Lower lobe of right lung (tissue), 2 donors: ENCODE results near the gene MVP. TPM values are rescaled to one million over a fixed set of nuclear protein-coding genes. Genes with fewer than 3 reads are reported as not detected.
"Not testable (repeated sequence)": the region's sequence is repeated elsewhere in the genome, so short reads cannot be mapped to it uniquely, and the experiment has no call there.

Experiments
- ATAC-seq, 2 donors: fragments of 200-7000 bp; cut with Tn5 transposase; one replicate each; pipeline ENCODE4 v1.9.1; 2020 to 2022; ENCODE audit warnings: mild to moderate bottlenecking in 2 of 2, moderate library complexity in 2 of 2
- DNase-seq: peaks from one replicate; pipeline ENCODE4 v3.0.0-alpha.2; 2020
- H3K27ac ChIP-seq: fragments of 200-600 bp; one replicate; pipeline ENCODE4 v1.8.0; 2022
- H3K27me3 ChIP-seq: fragments of 200-600 bp; one replicate; pipeline ENCODE4 v1.8.0; 2022; ENCODE audit warnings: low read depth
- H3K36me3 ChIP-seq: fragments of 200-600 bp; one replicate; pipeline ENCODE4 v1.8.0; 2022; ENCODE audit warnings: mild to moderate bottlenecking
- H3K4me1 ChIP-seq: fragments of 200-600 bp; one replicate; pipeline ENCODE4 v1.8.0; 2022
- H3K4me3 ChIP-seq: fragments of 200-600 bp; one replicate; pipeline ENCODE4 v1.8.0; 2022; ENCODE audit warnings: mild to moderate bottlenecking
- H3K9me3 ChIP-seq: fragments of 200-600 bp; one replicate; pipeline ENCODE4 v1.8.0; 2022
- intact Hi-C: fragments of 100-400 bp; cut with DNase I; formaldehyde crosslinking; loops from one replicate; pipeline ENCODE4 v1.11.0; 2022
- total RNA-seq: library from RNA; stranded (reverse); fragmentation: NEBNext Ultra II Directional; extraction: Animal tissue kit (Norgen Biotek cat#: 25700); gene quantifications from one replicate; pipeline ENCODE4 v1.2.1, GENCODE V29; 2021
- TF ChIP-seq, protein P1 (sequence below): fragments of 200-600 bp; IDR thresholded peaks from one replicate; pipeline ENCODE4 v1.8.0; 2022; ENCODE audit warnings: antibody characterized with exemption, mild to moderate bottlenecking
- donor health status: DM: no; HTN: yes; CAD: no; lungs with severe emphysema.

Gene MVP
- total RNA-seq, 1 donor from 2014 or later: 248 TPM

DNA sequence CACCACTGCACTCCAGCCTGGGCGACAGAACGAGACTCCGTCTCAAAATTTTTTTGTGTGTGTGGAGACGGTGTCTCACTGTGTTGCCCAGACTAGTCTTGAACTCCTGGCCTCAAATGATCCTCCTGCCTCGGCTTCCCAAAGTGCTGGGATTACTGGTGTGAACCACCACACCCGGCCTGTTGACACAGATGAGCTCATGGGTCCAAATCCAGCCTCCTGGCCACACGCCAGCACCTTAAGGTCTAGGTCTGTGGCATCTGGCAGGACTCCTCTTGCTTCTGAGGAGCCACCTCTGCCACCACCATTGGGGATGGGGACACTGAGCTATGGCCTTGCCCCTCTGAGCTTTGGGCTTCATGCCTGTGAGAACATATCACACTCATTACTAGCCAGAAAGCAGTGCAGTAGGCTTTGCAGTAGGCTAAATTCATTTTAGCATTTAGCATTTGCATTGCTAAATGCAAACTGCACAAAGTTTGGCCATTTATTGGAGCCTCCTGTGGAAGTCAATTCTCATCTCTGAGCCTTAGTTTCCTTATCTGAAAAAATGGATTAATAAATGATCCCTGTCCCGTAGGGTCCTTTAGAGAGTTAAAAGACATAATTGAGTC, 48.2 kb downstream of the MVP start:
- no peak for ATAC-seq
- Histone ChIP-seq H3K4me1 (no peaks in the 10 kb centered on the region), H3K27ac (no peak overlapping the region), H3K9me3 (no peaks in the 10 kb centered on the region), H3K4me3 (no peak overlapping the region), H3K36me3 (no peaks in the 10 kb centered on the region), H3K27me3 (no peaks in the 10 kb centered on the region)
- no peak for DNase-seq
- intact Hi-C loops: no loop called here
- TF ChIP-seq, protein P1, sequence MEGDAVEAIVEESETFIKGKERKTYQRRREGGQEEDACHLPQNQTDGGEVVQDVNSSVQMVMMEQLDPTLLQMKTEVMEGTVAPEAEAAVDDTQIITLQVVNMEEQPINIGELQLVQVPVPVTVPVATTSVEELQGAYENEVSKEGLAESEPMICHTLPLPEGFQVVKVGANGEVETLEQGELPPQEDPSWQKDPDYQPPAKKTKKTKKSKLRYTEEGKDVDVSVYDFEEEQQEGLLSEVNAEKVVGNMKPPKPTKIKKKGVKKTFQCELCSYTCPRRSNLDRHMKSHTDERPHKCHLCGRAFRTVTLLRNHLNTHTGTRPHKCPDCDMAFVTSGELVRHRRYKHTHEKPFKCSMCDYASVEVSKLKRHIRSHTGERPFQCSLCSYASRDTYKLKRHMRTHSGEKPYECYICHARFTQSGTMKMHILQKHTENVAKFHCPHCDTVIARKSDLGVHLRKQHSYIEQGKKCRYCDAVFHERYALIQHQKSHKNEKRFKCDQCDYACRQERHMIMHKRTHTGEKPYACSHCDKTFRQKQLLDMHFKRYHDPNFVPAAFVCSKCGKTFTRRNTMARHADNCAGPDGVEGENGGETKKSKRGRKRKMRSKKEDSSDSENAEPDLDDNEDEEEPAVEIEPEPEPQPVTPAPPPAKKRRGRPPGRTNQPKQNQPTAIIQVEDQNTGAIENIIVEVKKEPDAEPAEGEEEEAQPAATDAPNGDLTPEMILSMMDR: no peak

DNA sequence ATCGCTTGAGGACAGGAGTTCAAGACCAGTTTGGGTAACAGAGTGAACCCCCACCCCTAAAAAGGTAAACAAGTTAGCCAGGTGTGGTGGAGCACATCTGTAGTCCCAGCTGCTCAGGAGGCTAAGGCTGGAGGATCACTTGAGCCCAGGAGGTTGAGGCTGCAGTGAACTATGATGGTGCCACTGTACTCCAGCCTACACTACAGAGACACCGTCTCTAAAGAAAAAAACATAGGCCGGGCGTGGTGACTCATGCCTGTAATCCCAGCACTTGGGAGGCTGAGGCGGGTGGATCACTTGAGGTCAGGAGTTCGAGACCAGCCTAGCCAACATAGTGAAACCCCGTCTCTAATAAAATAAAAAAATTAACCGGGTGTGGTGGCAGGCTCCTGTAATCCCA, 48.8 kb downstream of the MVP start:
- ATAC-seq, H3K4me1 ChIP-seq, H3K36me3 ChIP-seq, H3K9me3 ChIP-seq, H3K4me3 ChIP-seq, DNase-seq, H3K27me3 ChIP-seq, intact Hi-C loops, H3K27ac ChIP-seq: not testable (repeated sequence)

DNA sequence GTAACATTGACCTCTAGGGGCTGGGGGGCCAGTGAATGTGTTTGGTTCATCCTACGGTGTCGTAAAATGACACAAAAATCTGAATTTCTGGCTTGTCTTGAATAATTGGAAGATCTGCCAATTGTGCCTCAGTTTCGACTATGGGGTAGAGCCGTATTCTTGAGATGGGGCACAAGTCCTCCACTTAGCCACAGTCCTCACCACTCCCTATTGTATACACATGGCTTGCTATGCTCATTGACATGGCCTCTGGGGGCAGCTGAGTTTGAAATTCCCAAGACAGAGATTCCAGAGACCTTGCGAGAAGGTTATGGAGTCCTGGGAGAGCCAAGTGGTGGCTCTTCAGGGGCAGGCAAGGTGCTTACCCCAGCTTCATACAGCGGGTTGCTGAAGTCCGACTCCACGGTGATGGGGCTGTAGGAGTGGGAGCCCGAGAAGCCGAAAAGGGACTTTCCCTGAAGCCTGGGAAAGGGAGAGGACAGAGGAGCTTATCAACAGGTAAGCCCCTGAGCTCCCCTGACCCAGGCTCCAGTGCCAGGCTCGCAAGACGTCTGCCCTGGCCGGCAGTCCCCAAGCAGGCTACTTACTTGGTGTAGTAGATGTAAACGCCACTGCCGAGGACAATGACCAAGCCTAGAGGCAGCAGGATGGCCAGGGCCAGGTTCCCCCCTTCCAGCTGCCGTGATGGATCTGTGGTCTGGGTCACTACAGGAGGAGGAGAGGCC, 51.7 kb downstream of the MVP start:
- no peaks in the 10 kb centered on the region for H3K36me3 ChIP-seq
- no peak overlapping the region for H3K27ac ChIP-seq
- H3K9me3 ChIP-seq: no peaks in the 10 kb centered on the region
- ATAC-seq: no peak
- DNase-seq: no peak
- intact Hi-C loops: no loop called here
- peaks cover 9% of the 10 kb centered on the region for H3K4me1 ChIP-seq
- no peak overlapping the region for H3K4me3 ChIP-seq
- TF ChIP-seq, protein P1: no peak
- peaks cover 17% of the 10 kb centered on the region for H3K27me3 ChIP-seq

DNA sequence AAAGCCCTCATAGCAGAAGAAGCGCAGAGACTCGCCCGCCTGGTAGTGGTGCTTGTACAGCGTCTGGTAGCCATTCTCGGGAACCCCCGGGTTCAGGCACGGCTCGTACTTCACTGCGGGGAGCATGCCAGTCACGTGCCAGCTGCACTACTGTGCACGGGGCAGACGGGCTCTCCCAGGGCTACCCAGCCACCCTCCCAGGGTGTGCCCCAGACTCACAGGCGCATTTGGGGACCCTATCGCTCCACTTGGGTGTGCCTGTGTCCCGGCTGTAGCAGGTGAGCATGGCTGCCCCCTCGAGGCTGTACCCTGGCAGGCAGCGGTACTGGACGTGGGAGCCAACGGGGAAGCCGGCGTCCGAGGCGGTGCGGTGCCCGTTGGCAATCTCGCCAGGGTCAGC, 53.1 kb downstream of the MVP start:
- TF ChIP-seq, protein P1: no peak
- DNase-seq (no peak), ATAC-seq (no peak)
- intact Hi-C loops: no loop called here
- Histone ChIP-seq H3K4me1 (peaks cover 12% of the 10 kb centered on the region), H3K27ac (no peak overlapping the region), H3K9me3 (no peaks in the 10 kb centered on the region), H3K36me3 (no peaks in the 10 kb centered on the region), H3K27me3 (peaks cover 30% of the 10 kb centered on the region), H3K4me3 (no peak overlapping the region)

DNA sequence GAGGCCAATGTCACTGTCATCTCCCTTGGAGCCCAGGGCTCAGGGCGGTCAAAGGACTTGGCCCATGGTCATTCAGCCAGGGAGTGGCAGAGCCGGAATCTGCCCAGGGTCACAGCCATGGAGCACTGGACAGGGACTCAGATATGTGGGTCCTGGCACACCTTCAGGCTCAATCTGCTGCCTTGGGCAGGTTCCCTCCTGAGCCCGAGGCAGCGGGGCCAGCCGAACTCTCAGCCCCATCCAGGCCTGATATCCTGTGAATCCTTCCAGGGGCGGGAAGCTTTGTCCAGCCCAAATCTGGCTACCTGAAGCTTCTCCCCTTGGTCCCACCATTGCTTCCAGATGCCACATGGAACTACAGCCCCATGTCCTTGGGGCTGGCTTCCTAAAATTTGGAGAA, 54.9 kb downstream of the MVP start:
- Histone ChIP-seq H3K9me3 (no peaks in the 10 kb centered on the region), H3K27ac (no peak overlapping the region), H3K27me3 (peaks cover 36% of the 10 kb centered on the region), H3K36me3 (no peaks in the 10 kb centered on the region), H3K4me3 (no peak overlapping the region), H3K4me1 (peaks cover 12% of the 10 kb centered on the region)
- no peak for ATAC-seq
- DNase-seq: no peak
- intact Hi-C loops: no loop called here
- TF ChIP-seq, protein P1: no peak

DNA sequence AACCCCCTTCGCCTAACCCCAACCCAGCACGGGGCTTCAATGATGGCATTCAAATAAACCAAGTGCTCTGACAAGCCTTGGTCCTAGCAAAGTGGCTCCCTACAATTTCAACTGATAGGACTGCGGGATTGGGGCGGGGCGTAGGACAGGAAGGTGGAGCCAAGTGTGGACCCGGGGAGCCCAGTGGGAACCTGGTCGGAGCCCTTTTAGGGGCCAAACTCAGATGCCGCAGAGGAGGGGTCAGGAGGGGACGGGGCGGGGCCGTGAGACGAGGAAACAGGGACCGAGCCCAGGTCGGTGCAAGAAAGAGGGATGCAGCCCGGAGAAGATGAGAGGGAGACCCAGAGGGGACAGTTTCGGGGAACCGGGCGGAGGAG, 55.9 kb downstream of the MVP start:
- no peak for DNase-seq
- TF ChIP-seq, protein P1: no peak
- peak in 1 of 2 donors; percentile 17 for ATAC-seq
- no peaks in the 10 kb centered on the region for H3K36me3 ChIP-seq
- peaks cover 12% of the 10 kb centered on the region for H3K4me1 ChIP-seq
- H3K9me3 ChIP-seq: no peaks in the 10 kb centered on the region
- H3K27me3 ChIP-seq: peaks cover 36% of the 10 kb centered on the region
- peak overlapping the region; percentile 39 for H3K4me3 ChIP-seq
- no peak overlapping the region for H3K27ac ChIP-seq
- intact Hi-C loops: no loop called here
